GM20000 (cell line): Measurements from ENCODE around the gene PSEN1.

Source experiments
- DNase-seq: peaks from one replicate; pipeline ENCODE4 v3.0.0; 2012; ENCODE audit warnings: low spot score
- CTCF ChIP-seq: IDR thresholded peaks from 2 replicates; pipeline ENCODE4 v1.5.1; 2012; ENCODE audit warnings: mild to moderate bottlenecking, control low read depth; ENCODE audit errors: extremely low read depth, missing control alignments

Gene PSEN1

GRCh38 chr14:73136387-73137225 is at the start of gene PSEN1:
TSS of gene PSEN1 (plus strand) at chr14:73136507. CDS start at chr14:73148020, 11,513 bp downstream.
- TF ChIP-seq CTCF, result no peak
- DNase-seq, result peak; percentile 97

- DNase-seq, result no peak
- TF ChIP-seq CTCF, result no peak
These were observed 45.3 kb upstream of the PSEN1 start for GRCh38 chr14:73091044-73091443.

- no peak for DNase-seq
- TF ChIP-seq CTCF, result no peak
These were observed 38.9 kb upstream of the PSEN1 start for GRCh38 chr14:73097421-73097820.

GRCh38 chr14:73100334-73100733 is 36.0 kb upstream of the PSEN1 start:
- no peak for DNase-seq
- no peak for TF ChIP-seq CTCF

GRCh38 chr14:73102806-73103497 is 33.4 kb upstream of the PSEN1 start:
- DNase-seq, result no peak
- TF ChIP-seq CTCF, result no peak

- DNase-seq, result no peak
These were observed 31.3 kb upstream of the PSEN1 start for GRCh38 chr14:73105050-73105449.

More at GRCh38 chr14:73105050-73105449, 31.3 kb upstream of the PSEN1 start:
- no peak for TF ChIP-seq CTCF
